Breast epithelium (tissue), 4 donors: ENCODE measurements around the gene DNASE2B. TPM values are rescaled to one million over a fixed set of nuclear protein-coding genes. Genes with fewer than 3 reads are reported as not detected.

Experiments used
- DNase-seq, 2 donors: peaks; one replicate each; pipeline ENCODE4 v3.0.0-alpha.2; 2019; ENCODE audit warnings: low spot score in 2 of 2
- H3K27ac ChIP-seq, 2 donors: fragments of 200-600 bp; sonication (generic) in 1 of 2; one replicate each; pipeline ENCODE4 v1.5.1; 2016 to 2019; ENCODE audit warnings: mild to moderate bottlenecking in 1 of 2
- H3K27me3 ChIP-seq, 2 donors: fragments of 200-600 bp; sonication (generic) in 1 of 2; one replicate each; pipeline versions ENCODE4 v1.5.1 to v1.6.0; 2017 to 2019; ENCODE audit warnings: control low read depth in 1 of 2, mild to moderate bottlenecking in 1 of 2
- H3K36me3 ChIP-seq: fragments of 200-600 bp; one replicate; pipeline ENCODE4 v1.5.1; 2019
- H3K4me1 ChIP-seq, 2 donors: fragments of 200-600 bp; sonication (generic); one replicate each; pipeline ENCODE4 v1.5.1; 2016 to 2019; ENCODE audit warnings: control low read depth in 1 of 2
- H3K4me3 ChIP-seq, 3 donors: fragments of 200-600 bp; sonication (generic); 1 replicate in 2 of 3; 2 replicates in 1 of 3; pipeline ENCODE4 v1.5.1; 2016 to 2019; ENCODE audit warnings: mild to moderate bottlenecking in 3 of 3, moderate library complexity in 2 of 3
- H3K9me3 ChIP-seq, 2 donors: fragments of 200-600 bp; sonication (generic) in 1 of 2; one replicate each; pipeline ENCODE4 v1.5.1; 2016 to 2019; ENCODE audit warnings: control low read depth in 1 of 2
- CTCF ChIP-seq, 3 donors: fragments of 450-650 bp; IDR thresholded peaks; one replicate each; pipeline ENCODE4 v1.5.1; 2016 to 2017; ENCODE audit warnings: antibody characterized with exemption in 3 of 3, mild to moderate bottlenecking in 3 of 3, moderate library complexity in 3 of 3
- POLR2A ChIP-seq: fragments of 450-650 bp; IDR thresholded peaks from one replicate; pipeline ENCODE4 v1.6.1; 2016; ENCODE audit warnings: antibody characterized with exemption, mild to moderate bottlenecking, moderate library complexity
- POLR2AphosphoS5 ChIP-seq, 3 donors: sonication (generic); formaldehyde crosslinking; IDR thresholded peaks; one replicate each; pipeline ENCODE4 v1.6.1; 2017; ENCODE audit warnings: antibody characterized with exemption in 3 of 3
- intact Hi-C: fragments of 100-400 bp; cut with DNase I; formaldehyde crosslinking; loops from one replicate; pipeline ENCODE4 v1.15.1; 2023; ENCODE audit warnings: low total_unique reads
- total RNA-seq, 3 donors: library from RNA; depleted of rRNA; stranded (reverse); fragments of >200 nt; gene quantifications; one replicate each; pipeline ENCODE4 v1.1.0, GENCODE V29; 2016

DNASE2B gene
- total RNA-seq, 3 donors from 2014 or later = 1.3 to 7.2 TPM; not detected in 1

GRCh38 chr1:84367219-84367618 lies 31.1 kb upstream of the DNASE2B start:
- no peak for TF ChIP-seq CTCF (IDR thresholded peaks at IDR 0.05)
- peak in 1 of 3 donors; percentile 65 for TF ChIP-seq POLR2AphosphoS5 (IDR thresholded peaks at IDR 0.05)
- intact Hi-C loops = no loop called here
- H3K27ac ChIP-seq = peak overlapping the region; percentile 62 to 66
- no peak overlapping the region for H3K4me3 ChIP-seq
- H3K4me1 ChIP-seq = no peaks in the 10 kb centered on the region
- no peak for DNase-seq
- no peaks in the 10 kb centered on the region for H3K27me3 ChIP-seq
- no peaks in the 10 kb centered on the region for H3K36me3 ChIP-seq
- no peaks in the 10 kb centered on the region for H3K9me3 ChIP-seq

DNA sequence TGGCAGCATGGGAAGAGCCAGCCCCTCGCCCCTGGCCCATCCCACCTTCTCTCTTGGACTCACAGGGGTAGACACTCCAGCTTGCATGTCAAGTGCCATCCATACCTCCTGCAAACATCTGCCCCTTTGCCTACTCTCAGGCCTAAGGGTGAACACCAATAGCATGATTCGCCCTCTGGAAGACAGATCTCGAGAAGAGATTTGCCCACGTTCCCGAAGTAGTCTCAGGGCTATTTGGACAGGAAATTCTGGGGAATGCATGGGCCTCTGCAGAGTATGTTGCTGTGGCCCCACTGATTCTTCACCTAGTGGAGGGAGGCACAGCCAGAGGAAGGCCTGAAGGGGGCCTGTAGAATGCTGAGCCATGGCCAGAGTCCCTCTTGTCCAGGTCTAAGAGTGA lies 29.8 kb upstream of the DNASE2B start:
- intact Hi-C loops = no loop called here
- H3K36me3 ChIP-seq = no peaks in the 10 kb centered on the region
- H3K27me3 ChIP-seq = no peaks in the 10 kb centered on the region
- no peak for DNase-seq
- no peak overlapping the region for H3K4me3 ChIP-seq
- no peaks in the 10 kb centered on the region for H3K9me3 ChIP-seq
- TF ChIP-seq POLR2AphosphoS5 (IDR thresholded peaks at IDR 0.05) = no peak
- no peak for TF ChIP-seq POLR2A
- TF ChIP-seq CTCF (IDR thresholded peaks at IDR 0.05) = no peak
- no peak overlapping the region for H3K27ac ChIP-seq
- no peaks in the 10 kb centered on the region for H3K4me1 ChIP-seq

- intact Hi-C loops = no loop called here
- TF ChIP-seq POLR2A = no peak
- no peak for TF ChIP-seq POLR2AphosphoS5 (IDR thresholded peaks at IDR 0.05)
- TF ChIP-seq CTCF (IDR thresholded peaks at IDR 0.05) = no peak
These were observed 28.0 kb upstream of the DNASE2B start for GRCh38 chr1:84370266-84370665.

GRCh38 chr1:84370831-84371394 lies 27.4 kb upstream of the DNASE2B start:
- no peaks in the 10 kb centered on the region for H3K36me3 ChIP-seq
- H3K9me3 ChIP-seq = no peaks in the 10 kb centered on the region
- H3K27me3 ChIP-seq = no peaks in the 10 kb centered on the region
- no peak for TF ChIP-seq POLR2AphosphoS5 (IDR thresholded peaks at IDR 0.05)
- TF ChIP-seq POLR2A = no peak
- no peak for TF ChIP-seq CTCF (IDR thresholded peaks at IDR 0.05)
- no peaks in the 10 kb centered on the region for H3K4me1 ChIP-seq
- intact Hi-C loops = no loop called here
- no peak overlapping the region for H3K4me3 ChIP-seq
- H3K27ac ChIP-seq = no peak overlapping the region
- DNase-seq = no peak

More at GRCh38 chr1:84370266-84370665, 28.0 kb upstream of the DNASE2B start:
- no peak for DNase-seq
- no peaks in the 10 kb centered on the region for H3K36me3 ChIP-seq
- no peaks in the 10 kb centered on the region for H3K4me1 ChIP-seq
- no peaks in the 10 kb centered on the region for H3K9me3 ChIP-seq
- H3K27ac ChIP-seq = no peak overlapping the region
- no peaks in the 10 kb centered on the region for H3K27me3 ChIP-seq
- no peak overlapping the region for H3K4me3 ChIP-seq

- H3K27me3 ChIP-seq = no peaks in the 10 kb centered on the region
- H3K36me3 ChIP-seq = no peaks in the 10 kb centered on the region
- H3K27ac ChIP-seq = peak overlapping the region in 1 of 2 donors; percentile 76
- intact Hi-C loops = no loop called here
- no peak overlapping the region for H3K4me3 ChIP-seq
- DNase-seq = no peak
- no peak for TF ChIP-seq CTCF (IDR thresholded peaks at IDR 0.05)
- H3K4me1 ChIP-seq = no peaks in the 10 kb centered on the region
- H3K9me3 ChIP-seq = no peaks in the 10 kb centered on the region
These were observed 24.7 kb upstream of the DNASE2B start for GRCh38 chr1:84373436-84374141.
